ENCODE measurements around the gene RBBP4.

DNA sequence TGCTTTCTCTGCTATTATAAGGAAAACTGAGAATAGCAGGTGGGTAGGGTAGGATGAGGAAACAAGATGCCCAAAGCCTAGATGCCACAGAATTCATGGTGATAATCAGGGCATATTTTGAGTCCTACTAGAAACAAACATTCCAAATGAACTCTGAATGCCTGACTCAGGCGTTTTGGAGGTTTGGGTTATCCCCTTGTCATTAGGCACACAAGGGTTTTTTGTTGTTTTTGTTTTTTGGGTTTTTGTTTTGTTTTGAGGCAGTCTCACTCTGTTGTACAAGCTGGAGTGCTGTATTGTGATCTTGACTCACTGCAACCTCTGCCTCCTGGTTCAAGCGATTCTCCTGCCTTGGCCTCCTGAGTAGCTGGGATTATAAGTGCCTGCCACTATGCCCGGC, 32.4 kb downstream of the RBBP4 start:
- no peak for TF ChIP-seq CTCF (IDR thresholded peaks at IDR 0.05; ENCODE audit: low read depth, low read length)
- no peak for TF ChIP-seq POLR2A (IDR thresholded peaks at IDR 0.05; ENCODE audit: extremely low read depth, insufficient read length)

All from NB4 (cell line).